ENCODE data around the gene ZNF628. TPM values are rescaled to one million over a fixed set of nuclear protein-coding genes. Genes with fewer than 3 reads are reported as not detected.

The ZNF628 gene
- 1.4 TPM for total RNA-seq (2013)
- polyA plus RNA-seq, result 1 to 10 TPM in 1 of 3 donors, under 1 TPM in 1, not detected in 1; 0.50 to 3.1 TPM
- 4.7 and 5.0 TPM in 2 replicates for polyA minus RNA-seq
- 1.6 to 16.8 (median 4.9) reads per million in 11 experiments for total RNA-seq

GRCh38 chr19:55476100-55476775, at the start of gene ZNF628:
TSS of gene ZNF628 (plus strand) at chr19:55476617. CDS start at chr19:55479911, 3,294 bp downstream.
- Mint-ChIP-seq H3K36me3 (peaks cover 6 to 8% of the 10 kb centered on the region in 2 donors), H3K4me3 (peak within 1 kb of the TSS; percentile 85 to 95), H3K4me1 (peaks cover 35% of the 10 kb centered on the region), H3K9me3 (peaks cover 0 to 2% (median 0%) of the 10 kb centered on the region in 7 donors), H3K27me3 (ENCODE audit: low read depth in 3 of 3) (peaks cover 0 to 4% (median 0%) of the 10 kb centered on the region in 3 donors), H3K27ac (peak within 1 kb of the TSS; percentile 87 to 95 (median 93))
- Histone ChIP-seq H2AFZ (ENCODE audit: insufficient read depth, low read depth, low read length, poor library complexity, severe bottlenecking) (peak within 1 kb of the TSS; percentile 89), H3K9me3 (replicated peaks in 1 of 2; ENCODE audit: control insufficient read depth in 1 of 2, insufficient read depth in 1 of 2, low read length in 2 of 2) (no peaks in the 10 kb centered on the region), H3K4me2 (replicated peaks; ENCODE audit: extremely low read depth, low read length, poor library complexity, severe bottlenecking) (peak within 1 kb of the TSS; percentile 77), H3K27ac (ENCODE audit: low read depth in 1 of 2, low read length in 2 of 2) (peak within 1 kb of the TSS; percentile 52 to 78), H3K27me3 (ENCODE audit: control insufficient read depth in 2 of 2, insufficient read depth in 2 of 2, low read length in 2 of 2) (no peaks in the 10 kb centered on the region), H3K4me1 (ENCODE audit: control insufficient read depth in 1 of 2, insufficient read depth in 2 of 2, low read length in 2 of 2) (peaks cover 16 to 21% of the 10 kb centered on the region in 2 donors), H3K36me3 (replicated peaks in 1 of 2; ENCODE audit: control insufficient read depth in 1 of 2, insufficient read depth in 2 of 2, low read length in 2 of 2) (peaks cover 3 to 6% of the 10 kb centered on the region in 2 donors), H3K4me3 (replicated peaks in 1 of 3; ENCODE audit: low read depth in 2 of 3, low read length in 3 of 3) (peak within 1 kb of the TSS; percentile 59 to 95 (median 84)), H4K20me1 (ENCODE audit: insufficient read depth, low read length) (peaks cover 31% of the 10 kb centered on the region), H3K79me2 (ENCODE audit: insufficient read depth, low read length) (peaks cover 23% of the 10 kb centered on the region), H3K9ac (ENCODE audit: insufficient read depth, low read length, poor library complexity, severe bottlenecking) (peak within 1 kb of the TSS; percentile 42)
- DNase-seq, result peak; percentile 93 to 98 (median 97)
- intact Hi-C loops (cut with micrococcal nuclease), result loop anchor here in 1 of 2 donors (2.0 kb wide), 1 partner anchor 13 kb away; no protein-coding TSS in a partner anchor
- under 1% methylated on average over 40 of the region's 61 CpGs for WGBS (ENCODE audit: insufficient coverage)
- no peak for TF ChIP-seq CTCF (IDR thresholded peaks at IDR 0.05)

- Histone ChIP-seq H3K9ac (ENCODE audit: insufficient read depth, low read length, poor library complexity, severe bottlenecking) (no peak overlapping the region), H3K4me1 (ENCODE audit: control insufficient read depth in 1 of 2, insufficient read depth in 2 of 2, low read length in 2 of 2) (no peaks in the 10 kb centered on the region), H3K27ac (ENCODE audit: low read depth in 1 of 2, low read length in 2 of 2) (no peak overlapping the region), H2AFZ (ENCODE audit: insufficient read depth, low read depth, low read length, poor library complexity, severe bottlenecking) (no peak overlapping the region), H3K4me3 (replicated peaks in 1 of 3; ENCODE audit: low read depth in 2 of 3, low read length in 3 of 3) (no peak overlapping the region), H4K20me1 (ENCODE audit: insufficient read depth, low read length) (no peaks in the 10 kb centered on the region), H3K79me2 (ENCODE audit: insufficient read depth, low read length) (no peaks in the 10 kb centered on the region), H3K9me3 (replicated peaks in 1 of 2; ENCODE audit: control insufficient read depth in 1 of 2, insufficient read depth in 1 of 2, low read length in 2 of 2) (peaks cover 0 to 13% of the 10 kb centered on the region in 2 donors), H3K27me3 (ENCODE audit: control insufficient read depth in 2 of 2, insufficient read depth in 2 of 2, low read length in 2 of 2) (peaks cover 5 to 21% of the 10 kb centered on the region in 2 donors), H3K4me2 (replicated peaks; ENCODE audit: extremely low read depth, low read length, poor library complexity, severe bottlenecking) (no peak overlapping the region), H3K36me3 (replicated peaks in 1 of 2; ENCODE audit: control insufficient read depth in 1 of 2, insufficient read depth in 2 of 2, low read length in 2 of 2) (no peaks in the 10 kb centered on the region)
- no peak for TF ChIP-seq CTCF (IDR thresholded peaks at IDR 0.05)
- intact Hi-C loops (cut with micrococcal nuclease), result no loop called here
- no peaks in the 10 kb centered on the region for H3K4me1 Mint-ChIP-seq
- DNase-seq, result no peak
- no peaks in the 10 kb centered on the region for H3K36me3 Mint-ChIP-seq
- H3K9me3 Mint-ChIP-seq, result peaks cover 0 to 16% (median 9%) of the 10 kb centered on the region in 7 donors
- H3K4me3 Mint-ChIP-seq, result peak overlapping the region in 1 of 2 donors; percentile 16
- peaks cover 16 to 33% (median 26%) of the 10 kb centered on the region in 3 donors for H3K27me3 Mint-ChIP-seq (ENCODE audit: low read depth in 3 of 3)
- 100% methylated on average over 1 of the region's 1 CpG for WGBS (ENCODE audit: insufficient coverage)
- no peak overlapping the region for H3K27ac Mint-ChIP-seq
These were observed 45.2 kb upstream of the ZNF628 start for GRCh38 chr19:55431183-55431582.
